ENCODE results near the gene DNM1. TPM values are rescaled to one million over a fixed set of nuclear protein-coding genes. Genes with fewer than 3 reads are reported as not detected.

The DNM1 gene
- total RNA-seq, 1 experiment from 2014 or later, result 3.9 TPM

GRCh38 chr9:128193469-128194096 lies 9.6 kb upstream of the DNM1 start:
- BruUV-seq (replicated peaks), result no TSS peak
- H3K9me3 ChIP-seq, result no peaks in the 10 kb centered on the region
- no peak for DNase-seq
- Mint-ChIP-seq H3K9me3 (ENCODE audit: unreplicated experiment) (no peaks in the 10 kb centered on the region), H3K36me3 (ENCODE audit: insufficient read depth, unreplicated experiment) (peaks cover 37% of the 10 kb centered on the region), H3K4me3 (ENCODE audit: unreplicated experiment) (peak overlapping the region; percentile 89), H3K27me3 (ENCODE audit: insufficient read depth, unreplicated experiment) (no peaks in the 10 kb centered on the region), H3K4me1 (ENCODE audit: low read depth, unreplicated experiment) (peaks cover 8% of the 10 kb centered on the region), H3K27ac (ENCODE audit: unreplicated experiment) (peak overlapping the region; percentile 80)
- ChIA-PET POLR2A (interaction anchor here (0.5 to 1.3 kb wide), 3 partner anchors 25 to 147 kb away, joined by 3 to 5 read pairs (median 4); partner anchors contain the start of genes GOLGA2 and SWI5), CTCF (interaction anchor here (0.7 to 1.9 kb wide), 8 partner anchors 10 to 83 kb away, joined by 3 to 10 read pairs (median 5); partner anchors contain the start of genes BBLN, DNM1, GOLGA2 and SWI5)
- no peaks in the 10 kb centered on the region; the same call in 1 of the 2 replicates for H3K36me3 ChIP-seq (ENCODE audit: control insufficient read depth, insufficient read depth, low read length)
- 0 out of 2 replicates have a peak, but pooled peaks cover 7% of the 10 kb centered on the region for H3K4me1 ChIP-seq
- H3K27me3 ChIP-seq (replicated peaks; ENCODE audit: control insufficient read depth, insufficient read depth, low read length), result no peaks in the 10 kb centered on the region
- no peak overlapping the region; the same call in 1 of the 2 replicates for H3K4me3 ChIP-seq (ENCODE audit: low read depth, low read length)
- intact Hi-C loops (cut with micrococcal nuclease; ENCODE audit: unreplicated experiment), result loop anchor here (1.0 to 10.0 kb wide), 3 partner anchors 10 to 151 kb away; partner anchors contain the start of genes DNM1, PTGES2 and SLC27A4
- TF ChIP-seq CTCF (IDR thresholded peaks at IDR 0.05; ENCODE audit: insufficient read depth in 1 of 2, low read depth in 1 of 2, low read length in 1 of 2, severe bottlenecking in 1 of 2, unreplicated experiment in 1 of 2), result no peak

GRCh38 chr9:128201441-128202369 lies 1.5 kb upstream of the DNM1 start:
- H3K4me1 Mint-ChIP-seq (ENCODE audit: low read depth, unreplicated experiment), result peaks cover 16% of the 10 kb centered on the region
- peaks cover 5% of the 10 kb centered on the region for H3K27me3 Mint-ChIP-seq (ENCODE audit: insufficient read depth, unreplicated experiment)
- TF ChIP-seq CTCF (IDR thresholded peaks at IDR 0.05; ENCODE audit: insufficient read depth in 1 of 2, low read depth in 1 of 2, low read length in 1 of 2, severe bottlenecking in 1 of 2, unreplicated experiment in 1 of 2), result no peak
- H3K27me3 ChIP-seq (replicated peaks; ENCODE audit: control insufficient read depth, insufficient read depth, low read length), result no peaks in the 10 kb centered on the region
- no peak for DNase-seq
- H3K36me3 Mint-ChIP-seq (ENCODE audit: insufficient read depth, unreplicated experiment), result peaks cover 6% of the 10 kb centered on the region
- H3K4me3 Mint-ChIP-seq (ENCODE audit: unreplicated experiment), result no peak overlapping the region
- H3K4me3 ChIP-seq (ENCODE audit: low read depth, low read length), result no peak overlapping the region
- H3K9me3 ChIP-seq, result no peaks in the 10 kb centered on the region
- H3K36me3 ChIP-seq (ENCODE audit: control insufficient read depth, insufficient read depth, low read length), result no peaks in the 10 kb centered on the region; the same call in 1 of the 2 replicates
- POLR2A ChIA-PET, result no interaction called here
- no TSS peak for BruUV-seq (replicated peaks)
- CTCF ChIA-PET, result no interaction called here
- no peaks in the 10 kb centered on the region for H3K9me3 Mint-ChIP-seq (ENCODE audit: unreplicated experiment)
- intact Hi-C loops (cut with micrococcal nuclease; ENCODE audit: unreplicated experiment), result no loop called here
- peaks cover 6% of the 10 kb centered on the region; the same call in 1 of the 2 replicates for H3K4me1 ChIP-seq
- no peak overlapping the region for H3K27ac Mint-ChIP-seq (ENCODE audit: unreplicated experiment)

GRCh38 chr9:128202648-128203023 lies 543 bp upstream of the DNM1 start:
- peaks cover 6% of the 10 kb centered on the region for H3K36me3 Mint-ChIP-seq (ENCODE audit: insufficient read depth, unreplicated experiment)
- intact Hi-C loops (cut with micrococcal nuclease; ENCODE audit: unreplicated experiment), result loop anchor here (1.0 kb wide), 2 partner anchors 9 to 16 kb away; no protein-coding TSS in a partner anchor

More at GRCh38 chr9:128202648-128203023, 543 bp upstream of the DNM1 start:
- H3K27ac Mint-ChIP-seq (ENCODE audit: unreplicated experiment), result no peak overlapping the region
- POLR2A ChIA-PET, result no interaction called here
- CTCF ChIA-PET, result no interaction called here
- TF ChIP-seq CTCF (IDR thresholded peaks at IDR 0.05; ENCODE audit: insufficient read depth in 1 of 2, low read depth in 1 of 2, low read length in 1 of 2, severe bottlenecking in 1 of 2, unreplicated experiment in 1 of 2), result no peak
- no TSS peak for BruUV-seq (replicated peaks)
- H3K36me3 ChIP-seq (ENCODE audit: control insufficient read depth, insufficient read depth, low read length), result no peaks in the 10 kb centered on the region; the same call in 1 of the 2 replicates
- H3K27me3 Mint-ChIP-seq (ENCODE audit: insufficient read depth, unreplicated experiment), result peaks cover 5% of the 10 kb centered on the region
- H3K27me3 ChIP-seq (replicated peaks; ENCODE audit: control insufficient read depth, insufficient read depth, low read length), result no peaks in the 10 kb centered on the region
- peak overlapping the region; percentile 68 for H3K4me3 Mint-ChIP-seq (ENCODE audit: unreplicated experiment)
- no peaks in the 10 kb centered on the region for H3K9me3 Mint-ChIP-seq (ENCODE audit: unreplicated experiment)
- no peaks in the 10 kb centered on the region for H3K9me3 ChIP-seq
- DNase-seq, result no peak
- peaks cover 6% of the 10 kb centered on the region; the same call in 1 of the 2 replicates for H3K4me1 ChIP-seq
- H3K4me1 Mint-ChIP-seq (ENCODE audit: low read depth, unreplicated experiment), result peaks cover 16% of the 10 kb centered on the region
- no peak overlapping the region for H3K4me3 ChIP-seq (ENCODE audit: low read depth, low read length)

Measured in Caco-2 (cell line).